HUES6 (cell line): ENCODE data around the gene TECTA.

Source experiments
- H3K27ac ChIP-seq: 2 replicates; pipeline ENCODE4 v1.7.0; 2013; ENCODE audit warnings: low read depth, mild to moderate bottlenecking, low read length, inconsistent platforms
- H3K27me3 ChIP-seq: 2 replicates; pipeline ENCODE4 v1.6.1; 2013; ENCODE audit warnings: low read length; ENCODE audit not compliant: control insufficient read depth, insufficient read depth
- H3K36me3 ChIP-seq: 2 replicates; pipeline ENCODE4 v1.6.1; 2013; ENCODE audit warnings: low read length; ENCODE audit not compliant: control insufficient read depth, insufficient read depth
- H3K4me1 ChIP-seq: 2 replicates; pipeline ENCODE4 v1.6.1; 2013; ENCODE audit warnings: low read length; ENCODE audit not compliant: control insufficient read depth, insufficient read depth
- H3K4me3 ChIP-seq: 2 replicates; pipeline ENCODE4 v1.5.1; 2013; ENCODE audit warnings: low read depth, low read length
- H3K9ac ChIP-seq: one replicate; pipeline ENCODE4 v1.6.1; 2013; ENCODE audit warnings: mild to moderate bottlenecking, low read length
- H3K9me3 ChIP-seq: 2 replicates; pipeline ENCODE4 v1.6.1; 2013; ENCODE audit warnings: low read depth, low read length; ENCODE audit not compliant: control insufficient read depth, insufficient read depth

TECTA gene

DNA sequence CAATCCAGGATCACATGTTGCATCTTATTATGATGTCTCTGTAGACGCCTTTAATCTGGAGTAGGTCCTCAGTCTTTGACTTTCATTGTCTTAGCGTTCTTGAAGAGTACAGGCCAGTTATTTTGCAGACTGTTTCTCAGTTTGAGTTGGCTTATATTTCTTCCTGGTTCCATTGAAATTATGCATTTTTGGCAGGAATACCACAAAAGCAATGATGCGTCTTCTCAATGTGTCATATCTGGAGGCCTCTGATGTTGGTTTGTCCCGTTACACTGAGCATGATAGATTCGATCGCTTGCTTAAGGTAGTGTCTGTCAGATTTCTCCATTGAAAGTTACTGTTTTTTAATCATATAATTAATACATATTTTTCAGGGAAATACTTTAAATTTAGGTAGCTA, 30.6 kb downstream of the TECTA start:
- no peak overlapping the region for H3K27ac ChIP-seq
- H3K27me3 ChIP-seq: no peaks in the 10 kb centered on the region
- no peaks in the 10 kb centered on the region for H3K36me3 ChIP-seq
- H3K4me1 ChIP-seq: no peaks in the 10 kb centered on the region
- H3K9me3 ChIP-seq: no peaks in the 10 kb centered on the region
- H3K4me3 ChIP-seq: no peak overlapping the region
- no peak overlapping the region for H3K9ac ChIP-seq

DNA sequence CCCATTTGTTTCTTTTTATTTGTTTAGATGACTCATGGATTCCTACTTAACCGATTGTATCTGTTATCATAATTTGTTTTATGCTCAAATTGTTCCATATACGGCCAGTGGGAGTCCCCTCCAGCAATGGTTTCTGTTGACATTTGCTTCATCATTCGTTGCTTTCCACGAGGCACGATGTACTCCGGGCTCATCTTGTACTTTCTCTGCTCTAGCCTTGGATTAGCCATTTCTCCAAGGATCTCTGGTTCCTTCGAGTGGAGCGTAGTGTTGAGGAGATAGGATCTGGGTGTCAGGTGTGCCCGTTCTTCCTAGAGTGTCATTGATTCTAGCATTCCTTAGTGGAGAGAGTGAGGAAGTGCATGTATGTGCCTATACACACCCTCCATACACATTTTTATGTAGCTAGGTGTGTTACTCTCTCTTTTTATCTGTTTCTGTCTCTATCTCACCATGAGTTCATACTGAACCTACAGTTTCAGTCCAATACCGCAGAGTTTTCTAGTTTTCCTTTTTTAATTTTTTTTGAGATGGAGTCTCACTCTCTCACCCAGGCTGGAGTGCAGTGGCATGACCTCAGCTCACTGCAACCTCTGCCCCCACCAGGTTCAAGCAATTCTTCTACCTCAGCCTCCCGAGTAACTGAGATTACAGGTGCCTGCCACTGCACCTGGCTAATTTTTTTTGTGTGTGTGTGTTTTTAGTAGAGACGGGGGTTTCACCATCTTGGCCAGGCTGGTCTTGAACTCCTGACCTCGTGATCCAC, 31.4 kb downstream of the TECTA start:
- H3K9ac ChIP-seq: no peak overlapping the region
- H3K9me3 ChIP-seq: no peaks in the 10 kb centered on the region
- H3K36me3 ChIP-seq: no peaks in the 10 kb centered on the region
- H3K4me3 ChIP-seq: no peak overlapping the region
- H3K27ac ChIP-seq: no peak overlapping the region
- H3K4me1 ChIP-seq: no peaks in the 10 kb centered on the region
- H3K27me3 ChIP-seq: no peaks in the 10 kb centered on the region

DNA sequence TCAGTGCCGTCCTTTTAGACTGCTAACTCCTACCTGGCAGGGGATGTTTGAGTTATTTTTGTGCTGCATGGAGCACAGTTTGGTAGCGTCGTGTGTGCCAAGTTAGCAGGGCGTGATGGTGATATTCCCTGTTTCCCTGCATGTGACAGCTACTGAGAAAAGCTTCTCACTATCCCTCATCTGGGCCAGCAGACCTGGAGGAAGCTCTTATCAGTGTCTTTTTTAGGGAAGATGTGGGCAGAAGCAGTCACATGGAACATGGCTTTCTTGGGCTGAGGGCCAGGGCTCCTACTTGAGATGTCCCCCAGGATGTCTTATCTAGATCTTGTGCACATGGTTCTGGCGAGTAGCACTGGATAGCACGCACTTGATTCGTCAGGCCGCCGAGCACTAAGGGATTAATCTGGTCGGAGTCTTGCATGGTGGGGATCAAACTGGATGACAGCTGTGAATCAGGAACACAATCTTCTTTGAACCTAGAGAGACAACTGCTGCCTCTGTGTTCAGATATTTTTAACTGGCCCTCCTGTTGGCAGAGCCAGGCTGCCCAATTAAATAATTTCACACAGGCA, 33.8 kb downstream of the TECTA start:
- H3K27ac ChIP-seq: no peak overlapping the region

DNA sequence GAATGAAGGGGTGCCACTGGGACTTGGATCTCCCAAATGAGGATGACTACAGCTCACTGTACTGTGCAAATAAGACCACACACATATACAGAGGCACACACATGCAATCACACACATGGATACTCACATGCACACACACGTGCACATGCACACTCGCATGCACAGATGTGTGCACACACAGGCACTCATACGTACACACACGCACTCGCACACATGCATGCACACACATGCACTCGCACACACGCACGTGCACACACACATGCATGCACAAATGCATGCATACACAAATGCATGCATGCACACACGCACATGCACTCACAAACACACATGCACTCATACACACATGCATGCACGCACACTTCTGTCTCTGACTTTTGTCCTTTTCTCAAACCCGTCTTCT, 36.0 kb downstream of the TECTA start:
- no peak overlapping the region for H3K9ac ChIP-seq
- no peaks in the 10 kb centered on the region for H3K9me3 ChIP-seq
- H3K27ac ChIP-seq: no peak overlapping the region
- H3K27me3 ChIP-seq: no peaks in the 10 kb centered on the region
- no peaks in the 10 kb centered on the region for H3K4me1 ChIP-seq
- no peak overlapping the region for H3K4me3 ChIP-seq
- H3K36me3 ChIP-seq: no peaks in the 10 kb centered on the region

More for the DNA sequence above, 33.8 kb downstream of the TECTA start:
- Histone ChIP-seq H3K9ac (no peak overlapping the region), H3K4me1 (no peaks in the 10 kb centered on the region), H3K27me3 (no peaks in the 10 kb centered on the region), H3K36me3 (no peaks in the 10 kb centered on the region), H3K4me3 (no peak overlapping the region), H3K9me3 (no peaks in the 10 kb centered on the region)

DNA sequence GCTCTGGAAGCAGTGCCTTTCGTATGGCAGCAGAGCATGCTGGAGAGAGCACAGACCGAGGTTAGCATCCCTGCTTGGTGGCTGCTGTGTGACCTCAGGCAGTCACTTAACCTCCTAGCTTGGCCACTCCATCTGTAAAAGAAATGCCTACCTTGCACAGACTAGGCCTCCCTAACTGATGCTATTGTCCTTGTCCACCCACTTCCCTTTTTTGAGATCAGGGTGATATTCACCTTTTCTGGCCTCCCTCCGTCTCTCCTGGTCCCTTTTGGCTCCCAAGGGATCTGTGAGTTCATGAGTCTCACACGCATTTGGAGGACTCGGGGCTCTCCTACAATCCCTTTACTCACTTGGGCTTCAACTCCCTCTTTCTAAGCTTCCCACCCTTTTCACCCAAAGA, 37.2 kb downstream of the TECTA start:
- H3K9ac ChIP-seq: no peak overlapping the region
- no peaks in the 10 kb centered on the region for H3K9me3 ChIP-seq
- H3K4me1 ChIP-seq: no peaks in the 10 kb centered on the region
- H3K27me3 ChIP-seq: no peaks in the 10 kb centered on the region
- no peak overlapping the region for H3K27ac ChIP-seq
- H3K36me3 ChIP-seq: no peaks in the 10 kb centered on the region
- H3K4me3 ChIP-seq: no peak overlapping the region

DNA sequence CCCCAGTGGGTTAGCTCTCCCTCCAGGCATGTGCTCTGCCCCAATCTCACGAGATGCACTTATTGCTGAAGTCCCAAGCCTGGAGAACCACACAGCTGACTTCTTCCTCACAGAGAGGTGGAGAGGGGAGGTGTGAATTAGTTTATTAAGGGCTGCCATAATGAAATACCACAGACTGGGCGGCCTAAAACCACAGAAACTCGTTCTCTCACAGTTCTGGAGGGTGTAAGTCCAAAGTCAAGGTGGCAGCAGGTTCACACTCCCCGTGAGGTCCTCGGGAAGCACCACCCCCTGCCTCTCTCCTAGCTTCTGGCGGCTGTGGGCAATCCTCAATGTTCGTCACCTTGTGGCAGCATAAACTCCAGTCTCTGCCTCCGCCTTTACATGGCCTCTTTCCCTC, 39.3 kb downstream of the TECTA start:
- Histone ChIP-seq H3K9me3 (no peaks in the 10 kb centered on the region), H3K4me3 (no peak overlapping the region), H3K36me3 (no peaks in the 10 kb centered on the region), H3K27me3 (no peaks in the 10 kb centered on the region), H3K27ac (no peak overlapping the region), H3K4me1 (no peaks in the 10 kb centered on the region; the same call in 1 of the 2 replicates), H3K9ac (no peak overlapping the region)

DNA sequence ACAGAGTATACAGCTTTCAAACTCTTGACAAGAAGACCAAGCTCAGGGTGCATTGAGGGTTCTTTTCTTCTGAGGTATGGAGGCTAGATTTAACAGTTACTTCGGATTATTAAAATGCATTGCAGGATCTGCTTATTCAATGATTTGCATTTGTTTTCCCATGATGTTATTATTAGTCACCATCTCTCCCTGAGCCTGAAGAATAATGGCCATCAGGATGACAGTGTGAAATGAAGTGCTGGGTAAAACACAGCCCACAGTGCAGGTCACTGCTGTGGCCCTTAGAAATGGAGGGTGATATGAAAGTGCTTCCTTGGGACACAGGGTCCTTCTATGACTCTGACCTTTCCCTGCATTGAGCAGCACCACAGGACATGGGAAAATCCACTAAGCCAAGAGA, 40.0 kb downstream of the TECTA start:
- no peak overlapping the region for H3K4me3 ChIP-seq
- H3K4me1 ChIP-seq: no peaks in the 10 kb centered on the region; the same call in 1 of the 2 replicates
- no peaks in the 10 kb centered on the region for H3K9me3 ChIP-seq
- no peak overlapping the region for H3K9ac ChIP-seq
- H3K36me3 ChIP-seq: no peaks in the 10 kb centered on the region
- H3K27ac ChIP-seq: no peak overlapping the region
- H3K27me3 ChIP-seq: no peaks in the 10 kb centered on the region

DNA sequence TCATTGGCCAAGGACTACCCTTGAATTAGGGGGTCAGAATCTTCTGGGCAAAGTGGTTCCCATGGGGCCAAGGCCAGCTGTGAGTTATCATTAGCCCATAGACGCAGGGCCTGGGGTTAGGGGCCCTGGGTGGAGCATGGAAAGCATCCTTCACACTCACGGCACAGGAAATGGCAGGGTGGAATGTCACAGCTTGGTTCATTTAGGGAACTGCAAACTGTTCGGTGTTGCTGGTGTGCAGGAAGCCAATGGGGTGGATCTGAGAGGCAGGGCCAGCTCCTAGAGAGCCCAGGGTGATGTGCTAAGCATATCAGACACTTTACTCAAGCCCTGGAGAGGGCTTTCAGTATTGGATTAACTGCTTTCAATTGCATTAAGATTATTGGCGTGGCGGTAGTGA, 42.9 kb downstream of the TECTA start:
- H3K9ac ChIP-seq: no peak overlapping the region
- no peak overlapping the region for H3K4me3 ChIP-seq
- H3K4me1 ChIP-seq: no peaks in the 10 kb centered on the region; the same call in 1 of the 2 replicates
- no peaks in the 10 kb centered on the region for H3K27me3 ChIP-seq
- H3K27ac ChIP-seq: no peak overlapping the region
- no peaks in the 10 kb centered on the region for H3K36me3 ChIP-seq
- no peaks in the 10 kb centered on the region for H3K9me3 ChIP-seq

DNA sequence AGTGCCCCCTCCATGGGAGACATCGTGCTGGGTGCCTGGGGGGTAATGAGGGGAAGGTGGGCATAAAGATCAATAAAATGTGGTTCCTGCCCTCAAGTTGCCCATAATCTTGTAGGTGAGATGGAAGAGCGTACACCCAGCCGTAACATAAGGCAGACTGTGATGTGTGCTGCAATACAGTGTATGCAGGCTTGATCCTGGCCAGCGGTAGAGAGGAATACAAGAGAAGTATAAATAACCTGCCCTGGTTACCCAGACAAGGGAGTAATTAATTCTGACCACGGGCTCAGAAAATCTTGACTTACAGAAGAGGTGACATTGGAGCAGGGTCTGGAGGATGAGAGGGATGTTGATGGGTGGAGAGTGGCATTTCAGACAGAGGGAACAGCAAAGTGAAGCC, 43.7 kb downstream of the TECTA start:
- Histone ChIP-seq H3K9me3 (no peaks in the 10 kb centered on the region), H3K36me3 (no peaks in the 10 kb centered on the region), H3K4me1 (no peaks in the 10 kb centered on the region; the same call in 1 of the 2 replicates), H3K27ac (no peak overlapping the region), H3K4me3 (no peak overlapping the region), H3K27me3 (no peaks in the 10 kb centered on the region), H3K9ac (no peak overlapping the region)

DNA sequence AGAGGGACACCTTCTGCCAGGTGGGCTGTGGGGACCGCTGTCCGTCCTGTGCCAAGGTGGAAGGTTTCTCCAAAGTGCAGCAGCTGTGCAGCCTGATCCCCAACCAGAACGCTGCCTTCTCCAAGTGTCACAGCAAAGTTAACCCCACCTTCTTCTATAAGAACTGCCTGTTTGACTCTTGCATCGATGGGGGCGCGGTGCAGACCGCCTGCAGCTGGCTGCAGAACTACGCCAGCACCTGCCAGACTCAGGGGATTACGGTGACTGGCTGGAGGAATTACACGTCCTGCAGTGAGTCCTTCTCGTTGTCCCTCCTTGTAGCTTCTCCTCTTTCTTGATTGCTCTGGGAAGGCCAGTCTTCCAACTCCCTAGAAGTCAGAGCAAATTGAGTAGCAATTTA, 44.8 kb downstream of the TECTA start:
- H3K27me3 ChIP-seq: no peaks in the 10 kb centered on the region
- no peaks in the 10 kb centered on the region; the same call in 1 of the 2 replicates for H3K4me1 ChIP-seq
- H3K27ac ChIP-seq: no peak overlapping the region
- no peaks in the 10 kb centered on the region for H3K9me3 ChIP-seq
- H3K36me3 ChIP-seq: no peaks in the 10 kb centered on the region
- H3K4me3 ChIP-seq: no peak overlapping the region
- H3K9ac ChIP-seq: no peak overlapping the region

DNA sequence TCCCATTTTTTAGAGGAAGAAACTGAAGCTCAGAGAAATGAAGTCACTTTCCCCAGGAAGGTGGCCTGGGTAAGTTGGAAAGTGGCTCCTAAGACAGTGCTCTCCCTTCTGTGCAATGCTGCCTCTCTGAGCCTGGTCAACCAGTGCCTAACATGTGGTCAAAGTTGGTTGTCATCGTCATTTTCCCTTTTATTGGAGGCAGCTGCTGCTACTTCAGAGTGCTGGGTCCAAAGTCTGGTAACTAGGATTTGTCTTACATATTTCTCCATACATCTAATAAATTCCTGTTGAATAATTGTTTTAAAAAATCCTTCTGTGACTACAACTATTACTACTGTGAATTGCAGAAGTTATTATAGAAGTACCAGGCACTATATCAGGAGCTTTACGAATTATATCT, 48.1 kb downstream of the TECTA start:
- Histone ChIP-seq H3K4me3 (no peak overlapping the region), H3K9ac (no peak overlapping the region), H3K9me3 (no peaks in the 10 kb centered on the region), H3K4me1 (no peaks in the 10 kb centered on the region; the same call in 1 of the 2 replicates), H3K27ac (no peak overlapping the region), H3K27me3 (no peaks in the 10 kb centered on the region), H3K36me3 (no peaks in the 10 kb centered on the region)
